Measurements from ENCODE around the gene FRMD4B.

DNA sequence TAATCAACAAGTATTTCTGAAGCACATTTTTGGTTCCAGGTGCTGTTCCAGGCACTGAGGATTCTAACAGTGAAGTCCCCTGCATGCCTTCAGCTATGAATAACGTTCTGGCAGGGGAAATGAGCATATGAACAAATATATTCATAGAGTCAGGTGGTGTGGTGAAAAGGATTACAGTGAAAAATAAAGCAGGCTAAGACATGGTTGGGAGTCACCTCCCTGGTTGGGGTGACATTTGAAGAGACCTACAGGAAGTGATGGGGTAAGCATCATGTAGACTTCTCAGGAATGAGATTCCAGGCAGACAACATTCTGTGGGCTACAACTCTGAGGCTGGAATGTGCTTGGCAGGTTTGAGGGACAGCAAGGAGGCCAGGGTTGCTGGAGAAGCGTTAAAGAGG lies 15.0 kb downstream of the FRMD4B start:
- TF ChIP-seq, protein P1, sequence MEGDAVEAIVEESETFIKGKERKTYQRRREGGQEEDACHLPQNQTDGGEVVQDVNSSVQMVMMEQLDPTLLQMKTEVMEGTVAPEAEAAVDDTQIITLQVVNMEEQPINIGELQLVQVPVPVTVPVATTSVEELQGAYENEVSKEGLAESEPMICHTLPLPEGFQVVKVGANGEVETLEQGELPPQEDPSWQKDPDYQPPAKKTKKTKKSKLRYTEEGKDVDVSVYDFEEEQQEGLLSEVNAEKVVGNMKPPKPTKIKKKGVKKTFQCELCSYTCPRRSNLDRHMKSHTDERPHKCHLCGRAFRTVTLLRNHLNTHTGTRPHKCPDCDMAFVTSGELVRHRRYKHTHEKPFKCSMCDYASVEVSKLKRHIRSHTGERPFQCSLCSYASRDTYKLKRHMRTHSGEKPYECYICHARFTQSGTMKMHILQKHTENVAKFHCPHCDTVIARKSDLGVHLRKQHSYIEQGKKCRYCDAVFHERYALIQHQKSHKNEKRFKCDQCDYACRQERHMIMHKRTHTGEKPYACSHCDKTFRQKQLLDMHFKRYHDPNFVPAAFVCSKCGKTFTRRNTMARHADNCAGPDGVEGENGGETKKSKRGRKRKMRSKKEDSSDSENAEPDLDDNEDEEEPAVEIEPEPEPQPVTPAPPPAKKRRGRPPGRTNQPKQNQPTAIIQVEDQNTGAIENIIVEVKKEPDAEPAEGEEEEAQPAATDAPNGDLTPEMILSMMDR (conservative IDR thresholded peaks at IDR 0.05 in 1 of 2, IDR thresholded peaks at IDR 0.05 in 1 of 2; ENCODE audit: extremely low read depth in 1 of 2, insufficient read depth in 1 of 2, low read depth in 1 of 2, low read length in 2 of 2), result no peak
- TF ChIP-seq EZH2 (IDR thresholded peaks at IDR 0.05; ENCODE audit: borderline replicate concordance, low read length), result no peak
